HL-60 (cell line): Measurements from ENCODE around the gene IFNGR2.
"Not testable (repeated sequence)": the region's sequence is repeated elsewhere in the genome, so short reads cannot be mapped to it uniquely, and the experiment has no call there.

Source experiments
- CTCF ChIP-seq: IDR thresholded peaks from one replicate; pipeline ENCODE4 v1.5.1; 2011; ENCODE audit warnings: low read length, control low read depth, inconsistent platforms; ENCODE audit not compliant: insufficient read depth
- GABPA ChIP-seq: IDR thresholded peaks from 2 replicates; pipeline ENCODE4 v1.6.1; 2012; ENCODE audit warnings: low read depth
- POLR2AphosphoS5 ChIP-seq: IDR thresholded peaks from 2 replicates; pipeline ENCODE4 v1.6.1; 2012; ENCODE audit warnings: low read depth

DNA sequence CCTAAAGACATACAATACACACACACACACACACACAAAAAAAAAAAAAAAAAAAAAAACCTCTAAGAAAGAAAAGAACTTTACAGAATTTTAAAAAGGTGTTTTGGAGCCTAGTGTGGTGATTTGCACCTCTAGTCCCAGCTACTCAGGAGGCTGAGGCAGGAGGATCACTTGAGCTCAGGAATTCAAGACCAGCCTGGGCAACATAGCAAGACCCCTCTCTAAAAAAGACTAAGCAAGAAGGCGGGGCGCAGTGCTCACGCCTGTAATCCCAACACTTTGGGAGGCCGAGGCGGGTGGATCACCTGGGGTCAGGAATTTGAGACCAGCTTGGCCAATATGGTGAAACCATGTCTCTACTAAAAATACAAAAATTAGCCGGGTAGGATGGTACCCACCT lies 43.4 kb downstream of the IFNGR2 start:
- TF ChIP-seq GABPA, CTCF, POLR2AphosphoS5: not testable (repeated sequence)
